Stomach (tissue), 9 donors: Measurements from ENCODE around the gene ZFP90. TPM values are rescaled to one million over a fixed set of nuclear protein-coding genes. Genes with fewer than 3 reads are reported as not detected.
A peak's percentile ranks its signal among the peaks of the same experiment; 100 is the strongest.

Experiments
- DNase-seq, 2 donors: peaks; one replicate each; pipeline versions ENCODE4 v3.0.0 to v3.0.0-alpha.2; 2013 to 2019
- H3K27ac ChIP-seq, 5 donors: fragments of 200-600 bp in 4 of 5; sonication (generic) in 4 of 5; one replicate each; pipeline ENCODE4 v1.5.1; 2013 to 2019; ENCODE audit warnings: mild to moderate bottlenecking in 1 of 5, moderate library complexity in 1 of 5
- H3K27me3 ChIP-seq, 3 donors: fragments of 200-600 bp; sonication (generic); one replicate each; pipeline ENCODE4 v1.5.1; 2017 to 2019; ENCODE audit warnings: mixed run types in 1 of 3
- H3K36me3 ChIP-seq, 4 donors: fragments of 200-600 bp; sonication (generic); 1 replicate in 3 of 4; 2 replicates in 1 of 4; pipeline ENCODE4 v1.5.1; 2016 to 2019
- H3K4me1 ChIP-seq, 4 donors: fragments of 200-600 bp; sonication (generic); one replicate each; pipeline ENCODE4 v1.5.1; 2016 to 2019
- H3K4me3 ChIP-seq, 4 donors: fragments of 200-600 bp; sonication (generic) in 3 of 4; one replicate each; pipeline ENCODE4 v1.5.1; 2016 to 2019; ENCODE audit warnings: mild to moderate bottlenecking in 1 of 4
- H3K9me3 ChIP-seq, 4 donors: fragments of 200-600 bp; sonication (generic); one replicate each; pipeline ENCODE4 v1.5.1; 2016 to 2019
- CTCF ChIP-seq, 7 experiments: fragments of 450-650 bp in 4 of 7; fragments of 200-600 bp in 3 of 7; sonication (generic) in 3 of 7; IDR thresholded peaks; one replicate each; pipeline ENCODE4 v1.5.1; 2016 to 2019; ENCODE audit warnings: antibody characterized with exemption in 7 of 7, control low read depth in 2 of 7, mild to moderate bottlenecking in 1 of 7
- EP300 ChIP-seq: sonication (generic); formaldehyde crosslinking; IDR thresholded peaks from one replicate; pipeline ENCODE4 v1.6.1; 2017; ENCODE audit warnings: antibody characterized with exemption
- POLR2A ChIP-seq, 4 donors: fragments of 450-650 bp; IDR thresholded peaks; one replicate each; pipeline ENCODE4 v1.6.1; 2016; ENCODE audit warnings: antibody characterized with exemption in 4 of 4, control low read depth in 2 of 4, mild to moderate bottlenecking in 1 of 4, moderate library complexity in 1 of 4
- POLR2AphosphoS5 ChIP-seq, 3 donors: sonication (generic); formaldehyde crosslinking; IDR thresholded peaks; one replicate each; pipeline ENCODE4 v1.6.1; 2016; ENCODE audit warnings: antibody characterized with exemption in 3 of 3
- WGBS, 5 donors: extraction: QIAGEN DNeasy Blood & Tissue Kit in 3 of 5; methylation state at CpG; one replicate each; pipeline versions ENCODE4 v1.1.5 to v1.1.7; 2013 to 2018; 5-methylcytosine and 5-hydroxymethylcytosine counted together
- intact Hi-C: fragments of 100-400 bp; cut with DNase I; formaldehyde crosslinking; loops from one replicate; pipeline ENCODE4 v1.15.1; 2023; ENCODE audit warnings: low total_unique reads
- polyA plus RNA-seq, 3 donors: library from polyadenylated mRNA; stranded (reverse); fragments of 200-250 nt; gene quantifications; one replicate each; pipeline ENCODE4 v1.2.3, GENCODE V29; 2013
- total RNA-seq, 5 donors: library from RNA; depleted of rRNA; stranded (reverse); fragments of >200 nt; gene quantifications; one replicate each; pipeline versions ENCODE4 v1.1.0 to v1.2.3, GENCODE V29; 2014 to 2016
- donor health status: healthy with polysubstance abuse.
- donor health status: Bipolar disorder and iron deficiency.
- donor health status: healthy.

The ZFP90 gene
- total and polyA plus RNA-seq, 8 donors = 6.2 to 28.1 (median 14.4) TPM

- Histone ChIP-seq H3K27me3 (no peaks in the 10 kb centered on the region), H3K4me3 (no peak overlapping the region), H3K36me3 (no peaks in the 10 kb centered on the region), H3K4me1 (peaks cover 0 to 24% (median 12%) of the 10 kb centered on the region in 4 donors), H3K27ac (no peak overlapping the region), H3K9me3 (no peaks in the 10 kb centered on the region)
- intact Hi-C loops = no loop called here
- DNase-seq = no peak
- WGBS, 5 donors = 86 to 90% (median 88%) methylated on average over 4 to 6 of the region's 6 CpGs
- TF ChIP-seq EP300 (no peak), POLR2A (IDR thresholded peaks at IDR 0.05) (no peak), POLR2AphosphoS5 (IDR thresholded peaks at IDR 0.05) (no peak), CTCF (IDR thresholded peaks at IDR 0.05) (no peak)
Measured at GRCh38 chr16:68519225-68519745, 19.8 kb upstream of the ZFP90 start.

- Histone ChIP-seq H3K4me1 (peaks cover 0 to 24% (median 12%) of the 10 kb centered on the region in 4 donors), H3K4me3 (peak overlapping the region; percentile 29 to 37 (median 32)), H3K36me3 (no peaks in the 10 kb centered on the region), H3K27me3 (no peaks in the 10 kb centered on the region), H3K9me3 (no peaks in the 10 kb centered on the region), H3K27ac (peak overlapping the region in 1 of 5 donors; percentile 30)
- intact Hi-C loops = no loop called here
- peak; percentile 92 to 97 for DNase-seq
- 1 to 3% (median 1%) methylated on average over 11 to 22 of the region's 22 CpGs for WGBS, 5 donors
- TF ChIP-seq CTCF (IDR thresholded peaks at IDR 0.05) (peak in 5 of 7 experiments; percentile 94 to 99 (median 95)), EP300 (no peak), POLR2AphosphoS5 (IDR thresholded peaks at IDR 0.05) (peak in 1 of 3 donors; percentile 40), POLR2A (IDR thresholded peaks at IDR 0.05) (no peak)
Measured at GRCh38 chr16:68520649-68521086, 18.4 kb upstream of the ZFP90 start.

GRCh38 chr16:68524069-68524820 is 14.8 kb upstream of the ZFP90 start:
- intact Hi-C loops = no loop called here
- no peak overlapping the region for H3K27ac ChIP-seq
- no peak overlapping the region for H3K4me3 ChIP-seq
- H3K27me3 ChIP-seq = no peaks in the 10 kb centered on the region
- H3K9me3 ChIP-seq = no peaks in the 10 kb centered on the region
- WGBS, 5 donors = 72 to 80% (median 75%) methylated on average over 10 of the region's 10 CpGs
- peaks cover 6 to 21% (median 19%) of the 10 kb centered on the region in 4 donors for H3K4me1 ChIP-seq
- TF ChIP-seq POLR2A (IDR thresholded peaks at IDR 0.05) = no peak
- TF ChIP-seq EP300 = no peak
- TF ChIP-seq POLR2AphosphoS5 (IDR thresholded peaks at IDR 0.05) = no peak
- TF ChIP-seq CTCF (IDR thresholded peaks at IDR 0.05) = no peak
- no peak for DNase-seq
- no peaks in the 10 kb centered on the region for H3K36me3 ChIP-seq

GRCh38 chr16:68526143-68526781 is 12.8 kb upstream of the ZFP90 start:
- intact Hi-C loops = no loop called here
- no peak overlapping the region for H3K27ac ChIP-seq
- H3K27me3 ChIP-seq = no peaks in the 10 kb centered on the region
- TF ChIP-seq CTCF (IDR thresholded peaks at IDR 0.05) = no peak
- no peaks in the 10 kb centered on the region for H3K9me3 ChIP-seq
- no peak overlapping the region for H3K4me3 ChIP-seq
- no peak for DNase-seq
- peaks cover 11 to 29% (median 26%) of the 10 kb centered on the region in 4 donors for H3K4me1 ChIP-seq
- H3K36me3 ChIP-seq = no peaks in the 10 kb centered on the region
- WGBS, 5 donors = 78 to 88% (median 85%) methylated on average over 14 to 17 of the region's 17 CpGs
